A549 (cell line): ENCODE results near the gene USP24. TPM values are rescaled to one million over a fixed set of nuclear protein-coding genes. Genes with fewer than 3 reads are reported as not detected.

Source experiments
- ATAC-seq, 2 experiments: fragments of 200-7000 bp in 1 of 2; fragments of >200 bp in 1 of 2; cut with Nextera tagmentation in 1 of 2; cut with Tn5 transposase in 1 of 2; 3 replicates each; pipeline versions ENCODE4 v1.8.0 to v1.9.1; 2018 to 2020; ENCODE audit warnings: mild to moderate bottlenecking in 1 of 2, moderate library complexity in 1 of 2
- CTCF ChIA-PET: fragments of 300-600 bp; sonication (Branson Sonifier 250); formaldehyde crosslinking; extraction: SDS; loops from one replicate; lab custom pipeline; 2021; ENCODE audit warnings: antibody characterized with exemption, inconsistent platforms; lab: Yijun Ruan, JAX
- POLR2A ChIA-PET: fragments of 350-600 bp; formaldehyde crosslinking; extraction: SDS; loops from one replicate; lab custom pipeline; 2021; ENCODE audit warnings: antibody characterized with exemption, inconsistent platforms; lab: Yijun Ruan, JAX
- DNase-seq, 2 experiments: peaks; one replicate each; pipeline versions ENCODE4 v3.0.0 to v3.0.0-alpha.2; 2011 to 2016; ENCODE audit warnings: low read depth in 1 of 2, low spot score in 1 of 2
- FAIRE-seq: peaks from 2 replicates; lab custom pipeline; 2011; peaks lifted over from hg19 to GRCh38; lab: Jason Lieb, UNC
- H3K27ac ChIP-seq, 2 experiments: fragments of >200 bp; sonication (Bioruptor Twin); formaldehyde crosslinking; 3 replicates each; pipeline ENCODE4 v1.5.1; 2016 to 2017
- H3K4me1 ChIP-seq: fragments of >200 bp; sonication (Bioruptor Twin); formaldehyde crosslinking; 3 replicates; pipeline ENCODE4 v1.6.1; 2016
- H3K4me2 ChIP-seq: fragments of >200 bp; sonication (Bioruptor Twin); formaldehyde crosslinking; 3 replicates; pipeline ENCODE4 v1.6.1; 2016
- H3K4me3 ChIP-seq: fragments of >200 bp; sonication (Bioruptor Twin); formaldehyde crosslinking; 3 replicates; pipeline ENCODE4 v1.5.1; 2016
- H3K9me3 ChIP-seq: fragments of >200 bp; sonication (Bioruptor Twin); formaldehyde crosslinking; 3 replicates; pipeline ENCODE4 v1.6.1; 2016
- CBX8 ChIP-seq: fragments of 200-600 bp; sonication (generic); IDR thresholded peaks from 2 replicates; pipeline ENCODE4 v1.6.1; 2016
- CHD2 ChIP-seq: fragments of 150-350 bp; IDR thresholded peaks from 2 replicates; pipeline ENCODE4 v1.6.1; 2014; ENCODE audit warnings: low read length; ENCODE audit not compliant: partially characterized antibody
- CHD4 ChIP-seq: fragments of 200-600 bp; sonication (generic); IDR thresholded peaks from 2 replicates; pipeline ENCODE4 v1.6.1; 2016; ENCODE audit warnings: antibody characterized with exemption, mild to moderate bottlenecking, borderline replicate concordance
- EHMT2 ChIP-seq: fragments of 200-600 bp; sonication (generic); IDR thresholded peaks from 2 replicates; pipeline ENCODE4 v1.6.1; 2016; ENCODE audit warnings: antibody characterized with exemption, low read depth, mild to moderate bottlenecking, moderate library complexity
- ELK1 ChIP-seq: fragments of 150-350 bp; IDR thresholded peaks from 2 replicates; pipeline ENCODE4 v1.6.1; 2014; ENCODE audit warnings: low read depth, mild to moderate bottlenecking, low read length
- ESRRA ChIP-seq: fragments of 150-350 bp; IDR thresholded peaks from 2 replicates; pipeline ENCODE4 v1.6.1; 2014; ENCODE audit warnings: mild to moderate bottlenecking, low read length, borderline replicate concordance
- FOSB ChIP-seq: fragments of 250-450 bp; sonication (Bioruptor Pico); IDR thresholded peaks from 2 replicates; pipeline ENCODE4 v1.5.0; 2020; ENCODE audit warnings: mild to moderate bottlenecking, moderate library complexity
- FOXS1 ChIP-seq: fragments of 250-450 bp; sonication (Bioruptor Pico); IDR thresholded peaks from 2 replicates; pipeline ENCODE4 v1.5.0; 2020; ENCODE audit warnings: mild to moderate bottlenecking, moderate library complexity
- HES2 ChIP-seq: fragments of >200 bp; sonication (Bioruptor Twin); formaldehyde crosslinking; IDR thresholded peaks from 2 replicates; pipeline ENCODE4 v1.6.1; 2016
- HMGXB4 ChIP-seq: fragments of 250-450 bp; sonication (Bioruptor Pico); IDR thresholded peaks from 2 replicates; pipeline ENCODE4 v1.5.0; 2021; ENCODE audit warnings: mild to moderate bottlenecking, moderate library complexity, borderline replicate concordance
- HOXB13 ChIP-seq: fragments of 250-450 bp; sonication (Bioruptor Pico); IDR thresholded peaks from 2 replicates; pipeline ENCODE4 v1.5.0; 2020; ENCODE audit warnings: low read depth, mild to moderate bottlenecking, moderate library complexity
- JUN ChIP-seq, 2 experiments: fragments of >200 bp; sonication (Bioruptor Twin); formaldehyde crosslinking; IDR thresholded peaks; 2 replicates in 1 of 2; 3 replicates in 1 of 2; pipeline ENCODE4 v1.6.1; 2016 to 2017
- KDM1A ChIP-seq: fragments of 200-600 bp; sonication (generic); IDR thresholded peaks from 2 replicates; pipeline ENCODE4 v1.6.1; 2016; ENCODE audit warnings: low read depth, mild to moderate bottlenecking
- MAX ChIP-seq: IDR thresholded peaks from 2 replicates; pipeline ENCODE4 v1.6.1; 2012
- MAZ ChIP-seq: fragments of 150-350 bp; IDR thresholded peaks from 2 replicates; pipeline ENCODE4 v1.6.1; 2014; ENCODE audit warnings: antibody characterized with exemption, low read depth, low read length, borderline replicate concordance
- MYC ChIP-seq: IDR thresholded peaks from 2 replicates; pipeline ENCODE4 v1.6.1; 2012; ENCODE audit warnings: mild to moderate bottlenecking, inconsistent platforms, low read length, improper control_type of control experiment, borderline replicate concordance
- NFE2L2 ChIP-seq: fragments of 150-350 bp; conservative IDR thresholded peaks from 2 replicates; pipeline ENCODE4 v1.6.1; 2014; ENCODE audit warnings: low read length
- PHF8 ChIP-seq: fragments of 200-600 bp; sonication (generic); IDR thresholded peaks from 2 replicates; pipeline ENCODE4 v1.6.1; 2016; ENCODE audit warnings: low read depth, mild to moderate bottlenecking, antibody characterized with exemption, moderate library complexity, borderline replicate concordance
- RAD21 ChIP-seq, 2 experiments: fragments of >200 bp in 1 of 2; sonication (Bioruptor Twin) in 1 of 2; formaldehyde crosslinking in 1 of 2; IDR thresholded peaks in 1 of 2; conservative IDR thresholded peaks in 1 of 2; 2 replicates in 1 of 2; 3 replicates in 1 of 2; pipeline ENCODE4 v1.6.1; 2012 to 2018; ENCODE audit warnings: inconsistent platforms in 1 of 2
- RFX5 ChIP-seq: fragments of 450-650 bp; IDR thresholded peaks from 2 replicates; pipeline ENCODE4 v1.7.1; 2014; ENCODE audit warnings: antibody characterized with exemption, mild to moderate bottlenecking, moderate library complexity
- USF2 ChIP-seq: fragments of 450-650 bp; IDR thresholded peaks from 2 replicates; pipeline ENCODE4 v1.6.1; 2014; ENCODE audit warnings: antibody characterized with exemption
- ZNF302 ChIP-seq: fragments of 250-450 bp; sonication (Bioruptor Pico); IDR thresholded peaks from 2 replicates; pipeline ENCODE4 v1.9.0; 2021; ENCODE audit warnings: inconsistent platforms, mild to moderate bottlenecking, moderate library complexity
- WGBS: methylation state at CpG from one replicate; pipeline ENCODE4 v1.1.6; 2017; ENCODE audit errors: missing lambda C conversion rate; 5-methylcytosine and 5-hydroxymethylcytosine counted together
- polyA plus RNA-seq, 4 experiments: library from polyadenylated mRNA; depleted of rRNA in 3 of 4; stranded (reverse); fragments of >200 nt; fragmentation: RNase III in 1 of 4; extraction: RNeasy Plus Mini Kit Qiagen cat#74134 plus additional on column Dnase treatment in 1 of 4; gene quantifications; 2 replicates in 3 of 4; 3 replicates in 1 of 4; pipeline ENCODE4 v1.2.3, GENCODE V29; 2011 to 2017

Gene USP24
- polyA plus RNA-seq, 2 of the 4 experiments (the other 2 are of a cell fraction): 14.7 to 21.7 TPM

- TF ChIP-seq EHMT2 (no peak), ELK1 (no peak), CBX8 (no peak)
Observed at GRCh38 chr1:55259911-55260609, 44.9 kb upstream of the USP24 start (continued).

- no peaks in the 10 kb centered on the region for H3K9me3 ChIP-seq
- ATAC-seq (no peak), FAIRE-seq (no peak), DNase-seq (no peak)
- H3K27ac ChIP-seq: no peak overlapping the region
- H3K4me3 ChIP-seq: no peak overlapping the region
- WGBS: 48% methylated on average over 3 of the region's 3 CpGs
- no peak for TF ChIP-seq FOXS1 (CRISPR knock-in tag)
- TF ChIP-seq ZNF302 (CRISPR knock-in tag): no peak
- no peak for TF ChIP-seq HES2
- TF ChIP-seq CHD4: no peak
- no peak for TF ChIP-seq MAZ
- no peak for TF ChIP-seq USF2
- TF ChIP-seq ESRRA: no peak
- no peak for TF ChIP-seq KDM1A
- TF ChIP-seq CHD2: no peak
- TF ChIP-seq MYC: no peak
- no peak for TF ChIP-seq MAX
- TF ChIP-seq RFX5: no peak
- no peak for TF ChIP-seq JUN (IDR thresholded peaks at IDR 0.05)
- no peak for TF ChIP-seq HMGXB4
- no peak for TF ChIP-seq PHF8
- no peak for TF ChIP-seq RAD21 (conservative IDR thresholded peaks at IDR 0.05 in 1 of 2, IDR thresholded peaks at IDR 0.05 in 1 of 2)
- TF ChIP-seq NFE2L2: no peak
- no peak for TF ChIP-seq FOSB (CRISPR knock-in tag)
- TF ChIP-seq HOXB13 (CRISPR knock-in tag): no peak
- ChIA-PET CTCF (interaction anchor here (1.9 to 2.9 kb wide), 2 partner anchors 19 to 26 kb away, joined by 7 to 8 read pairs; no protein-coding TSS in a partner anchor), POLR2A (no interaction called here)
- H3K4me1 ChIP-seq: no peaks in the 10 kb centered on the region
- no peak overlapping the region for H3K4me2 ChIP-seq
Observed at GRCh38 chr1:55257958-55258357, 42.8 kb upstream of the USP24 start.
